Stimulated activated CD4-positive, alpha-beta T cell treated with anti-CD3 and anti-CD28 coated beads, Interleukin-1b, Interleukin-23, amount 100 ng/mL, for 48 hours (primary cell): ENCODE measurements around the gene PLA2G2F.

Experiments used
- DNase-seq: peaks from one replicate; pipeline ENCODE4 v3.0.0-alpha.2; 2020

The PLA2G2F gene

DNA sequence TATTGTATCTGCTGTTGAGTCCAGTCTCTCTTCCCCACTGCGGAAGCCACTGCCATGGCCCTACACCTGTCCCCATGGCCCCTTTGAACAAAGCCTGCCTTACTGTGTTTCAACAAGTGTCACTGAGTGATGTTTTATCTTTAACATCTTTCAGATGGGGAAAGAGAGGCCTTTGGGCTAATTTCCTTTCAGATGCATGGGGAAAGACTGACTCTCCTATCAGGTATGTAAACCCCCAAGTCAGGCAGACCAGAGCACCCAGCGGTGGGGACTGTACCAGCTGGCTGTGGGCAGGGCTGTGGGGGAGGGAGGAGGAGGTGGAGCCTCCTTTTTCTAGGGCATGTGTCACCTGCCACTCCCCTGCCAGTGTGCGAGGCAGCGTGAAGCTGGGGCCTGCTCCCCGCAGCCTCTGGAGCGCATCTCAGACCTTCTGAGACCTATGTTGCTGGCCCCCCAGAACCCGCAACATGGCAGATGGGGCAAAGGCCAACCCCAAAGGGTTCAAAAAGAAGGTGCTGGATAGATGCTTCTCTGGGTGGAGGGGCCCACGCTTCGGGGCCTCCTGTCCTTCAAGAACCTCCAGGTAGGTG is at the start of gene PLA2G2F:
Gene PLA2G2F (plus strand): TSS at position 363 of the 590 bp plus-strand sequence. CDS start 105 bp downstream, at position 468.
- no peak for DNase-seq

GRCh38 chr1:20089328-20090077 is 49.6 kb upstream of the PLA2G2F start:
- DNase-seq: no peak

DNA sequence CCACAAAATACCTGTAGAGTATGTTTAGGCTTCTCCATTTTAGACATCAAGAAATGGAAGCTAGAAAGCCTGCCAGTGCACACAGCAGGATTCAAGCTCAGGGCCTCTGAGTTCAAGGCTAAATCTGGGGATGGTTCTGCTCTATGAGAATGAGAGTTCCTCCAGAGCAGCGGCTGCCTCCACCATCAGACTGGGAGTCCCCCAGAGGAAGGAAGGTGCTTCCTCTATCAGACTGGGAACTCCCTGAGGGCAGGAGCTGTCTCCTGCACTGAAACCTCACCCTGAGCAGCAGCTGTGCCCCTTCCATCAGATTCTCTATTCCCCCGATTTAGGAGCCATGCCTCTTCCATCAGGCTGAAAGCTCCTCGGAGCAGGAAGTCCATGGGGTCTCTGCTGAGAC is 49.0 kb upstream of the PLA2G2F start:
- DNase-seq: no peak

GRCh38 chr1:20090641-20091040 is 48.5 kb upstream of the PLA2G2F start:
- DNase-seq: no peak

- DNase-seq: no peak
Observed at GRCh38 chr1:20093303-20093702, 45.8 kb upstream of the PLA2G2F start.

DNA sequence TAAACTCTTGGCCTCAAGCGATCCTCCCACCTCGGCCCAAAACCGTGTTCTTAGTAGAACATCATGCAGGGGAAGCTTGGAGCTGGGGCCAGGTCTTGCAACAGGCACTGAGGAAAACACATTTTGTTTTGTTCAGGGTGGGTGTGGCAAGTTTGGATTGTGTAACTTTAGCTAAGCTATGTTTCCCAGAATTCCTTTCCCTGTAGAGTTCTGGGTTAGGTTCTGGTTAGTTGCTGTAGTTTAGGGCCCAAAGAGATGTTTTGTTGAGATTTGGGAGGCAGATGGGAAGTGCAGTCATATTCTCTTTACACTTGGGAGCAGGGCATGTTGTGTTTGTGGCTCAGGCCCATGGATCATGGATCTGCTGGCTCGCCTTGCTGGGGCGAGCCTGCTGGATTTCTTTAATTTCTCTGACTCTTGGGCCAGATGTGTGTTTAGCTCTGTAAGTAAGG is 45.2 kb upstream of the PLA2G2F start:
- no peak for DNase-seq

DNA sequence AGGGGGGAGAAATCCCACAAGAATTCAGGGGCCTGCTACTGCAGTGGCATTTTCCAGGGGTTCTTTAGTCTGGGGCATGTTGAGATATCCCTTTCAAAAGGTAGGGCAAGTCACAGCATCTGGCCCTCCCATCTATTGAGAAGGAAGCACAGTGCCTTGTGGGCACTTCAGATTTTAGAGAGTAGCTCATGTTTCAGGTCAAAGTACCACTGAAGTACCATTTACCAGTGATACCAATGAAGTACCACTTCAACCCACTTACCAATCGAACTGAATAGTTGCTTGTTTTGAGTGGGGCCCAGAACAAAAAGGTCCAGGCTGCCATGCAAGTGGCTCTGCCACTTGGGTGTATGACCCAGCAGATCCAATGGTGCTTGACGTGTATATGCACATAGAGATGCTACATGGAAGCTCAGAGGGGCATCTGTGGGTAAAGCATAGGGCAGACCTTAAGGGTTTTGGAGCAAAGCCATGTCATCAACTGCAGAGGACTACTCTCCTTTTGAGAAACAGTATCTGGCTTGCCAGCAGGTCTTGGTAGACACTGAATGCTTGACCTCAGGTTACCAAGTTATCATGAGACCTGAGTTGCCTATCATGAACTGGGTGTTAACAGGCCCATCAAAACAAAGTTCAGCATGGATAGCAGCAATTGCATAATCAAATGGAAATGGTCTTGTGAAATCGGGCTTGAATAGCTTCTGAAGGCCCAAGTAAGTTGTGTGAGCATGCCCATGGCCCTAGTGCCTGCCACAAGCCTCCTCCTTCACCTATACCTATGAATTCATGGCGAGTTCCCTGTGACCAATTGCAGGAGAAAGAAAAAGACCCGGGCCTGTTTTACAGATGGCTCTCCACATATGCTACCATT is 43.3 kb upstream of the PLA2G2F start:
- no peak for DNase-seq

DNA sequence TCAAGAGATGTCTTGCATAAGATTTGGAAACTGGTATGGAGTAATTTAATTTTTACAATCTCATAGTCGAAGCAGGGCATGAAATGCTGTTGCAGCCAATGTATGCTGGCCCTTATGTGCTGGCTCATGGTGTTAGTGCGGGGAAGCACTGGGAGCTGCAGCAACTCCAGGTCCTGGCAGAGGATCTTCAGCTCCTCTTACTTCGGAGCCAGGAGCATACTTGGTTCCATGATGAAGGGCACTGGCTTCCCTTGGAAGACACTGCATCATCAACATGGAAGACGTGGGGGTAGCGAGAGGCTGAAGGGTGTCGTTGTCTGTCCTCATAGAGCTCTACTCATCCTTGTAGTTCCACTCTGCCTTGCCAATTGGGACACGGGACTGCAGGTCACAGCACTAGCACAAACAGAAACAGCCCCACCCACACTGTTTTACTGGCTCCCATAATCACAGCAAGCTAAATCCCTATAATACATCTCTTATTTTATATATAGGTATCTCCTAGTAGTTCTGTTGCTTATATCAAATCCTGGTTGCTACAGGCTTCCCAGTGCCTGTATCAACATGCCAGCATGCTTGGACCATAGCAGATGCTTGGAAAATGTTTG is 42.2 kb upstream of the PLA2G2F start:
- no peak for DNase-seq

GRCh38 chr1:20099533-20099932 is 39.6 kb upstream of the PLA2G2F start:
- no peak for DNase-seq

- DNase-seq: peak; percentile 48
Observed at GRCh38 chr1:20100632-20101355, 38.3 kb upstream of the PLA2G2F start.

GRCh38 chr1:20102875-20103274 is 36.2 kb upstream of the PLA2G2F start:
- no peak for DNase-seq

DNA sequence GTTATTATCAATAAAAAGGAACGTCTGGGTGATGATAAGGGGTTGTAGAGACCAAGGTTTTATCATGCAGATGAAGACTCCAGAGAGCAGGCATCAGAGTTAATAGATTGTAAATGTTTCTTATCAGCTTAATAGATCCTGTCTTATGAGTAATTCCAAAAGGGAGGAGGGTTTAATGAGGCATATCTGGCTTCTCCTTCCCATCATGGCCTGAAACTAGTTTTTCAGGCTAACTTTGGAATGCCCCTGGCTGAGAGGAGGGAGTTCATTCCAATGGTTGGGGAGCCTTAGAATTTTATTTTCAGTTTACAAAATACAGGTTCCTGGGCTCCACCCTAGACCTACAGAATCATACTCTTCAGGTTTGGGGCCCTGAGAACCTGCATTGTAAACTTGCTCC is 33.3 kb upstream of the PLA2G2F start:
- no peak for DNase-seq

DNA sequence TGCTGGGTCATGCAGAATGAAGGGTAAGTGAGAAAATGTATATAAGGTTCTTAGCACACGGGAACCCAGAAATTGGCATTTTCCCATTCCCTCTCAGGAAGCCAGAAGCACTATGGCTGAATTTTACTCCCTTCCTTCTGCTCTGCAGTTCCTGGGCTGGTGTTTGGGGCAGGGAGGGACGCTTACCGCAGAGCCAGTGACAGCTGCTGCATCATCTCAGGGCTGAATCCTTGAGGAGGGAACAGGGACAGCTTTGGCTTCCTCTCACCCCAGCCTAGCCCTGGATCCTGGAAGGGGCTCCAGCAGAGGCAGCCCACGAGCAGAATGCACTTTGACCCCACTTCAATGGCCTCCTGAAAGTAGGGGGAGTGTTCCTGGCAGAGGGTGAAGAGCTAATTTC is 31.8 kb upstream of the PLA2G2F start:
- no peak for DNase-seq

DNA sequence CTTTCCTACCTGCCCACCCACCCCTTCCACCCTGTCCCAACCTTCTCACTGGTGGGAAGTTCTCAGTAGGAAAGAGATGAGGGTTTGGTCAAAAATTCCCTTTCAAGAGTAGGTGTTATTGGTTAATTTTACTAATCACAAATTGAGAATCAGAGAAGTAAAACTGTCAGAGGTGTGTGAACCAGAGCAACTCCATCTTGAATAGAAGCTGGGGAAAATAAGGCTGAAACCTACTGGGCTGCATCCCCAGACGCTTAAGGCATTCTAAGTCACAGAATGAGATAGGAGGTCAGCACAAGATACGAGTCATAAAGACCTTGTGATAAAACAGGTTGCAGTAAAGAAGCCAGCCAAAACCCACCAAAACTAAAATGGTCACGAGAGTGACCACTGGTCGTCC is 31.3 kb upstream of the PLA2G2F start:
- DNase-seq: no peak

GRCh38 chr1:20108366-20109123 is 30.6 kb upstream of the PLA2G2F start:
- DNase-seq: no peak

DNA sequence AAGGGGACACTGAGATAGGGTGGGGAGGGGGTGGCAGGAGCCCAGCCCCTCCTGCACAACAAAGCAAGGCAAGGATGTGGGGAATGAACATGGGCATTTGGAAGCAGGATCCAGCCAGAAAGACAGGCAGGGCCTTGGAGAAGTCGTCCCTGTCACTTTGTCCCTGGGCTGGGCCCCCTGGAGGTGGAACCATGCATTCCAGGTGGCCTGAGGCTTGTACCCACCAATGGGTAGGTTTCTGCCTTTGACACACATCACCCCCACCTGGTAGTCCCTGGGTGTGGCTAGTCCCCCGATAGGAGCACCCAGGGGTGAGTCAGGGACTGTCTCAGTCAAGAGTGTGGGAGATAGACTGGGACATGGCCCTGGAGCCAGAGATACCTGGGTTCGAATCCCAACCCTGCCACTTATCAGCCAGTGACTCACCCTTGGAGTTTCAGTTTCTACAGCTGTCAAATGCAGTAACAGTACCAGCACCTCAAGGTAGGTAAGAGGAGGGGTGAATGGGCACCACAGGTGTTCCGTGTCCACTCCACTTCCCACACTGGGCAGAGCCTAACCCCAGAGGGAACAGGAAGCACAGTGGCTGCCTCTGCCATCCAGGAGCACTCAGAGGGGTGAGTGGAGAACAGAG is 29.8 kb upstream of the PLA2G2F start:
- no peak for DNase-seq

- DNase-seq: no peak
Observed at GRCh38 chr1:20110679-20111078, 28.4 kb upstream of the PLA2G2F start.

DNA sequence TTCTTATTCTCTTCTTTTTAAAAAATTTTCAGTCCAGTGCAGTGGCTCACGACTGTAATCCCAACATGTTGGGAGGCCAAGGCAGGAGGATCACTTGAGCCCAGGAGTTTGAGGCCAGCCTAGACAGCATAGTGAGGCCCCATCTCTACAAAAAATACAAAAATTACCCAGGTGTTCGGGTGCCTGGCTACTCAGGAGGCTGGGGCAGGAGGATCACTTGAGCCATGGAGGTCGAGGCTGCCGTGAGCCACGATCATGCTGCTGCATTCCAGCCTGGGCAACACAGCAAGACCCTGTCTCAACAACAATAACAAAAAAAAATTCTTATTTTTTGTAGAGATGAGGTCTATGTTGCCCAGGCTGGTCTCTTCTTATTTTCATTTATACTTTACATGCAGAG is 27.7 kb upstream of the PLA2G2F start:
- DNase-seq: no peak

GRCh38 chr1:20112279-20113000 is 26.7 kb upstream of the PLA2G2F start:
- DNase-seq: no peak

GRCh38 chr1:20114021-20114648 is 25.0 kb upstream of the PLA2G2F start:
- DNase-seq: no peak
